Glomerular visceral epithelial cell (primary cell): ENCODE results near the gene CDO1.
"Not testable (repeated sequence)": the region's sequence is repeated elsewhere in the genome, so short reads cannot be mapped to it uniquely, and the experiment has no call there.

Source experiments
- DNase-seq: peaks from one replicate; pipeline ENCODE4 v3.0.0-alpha.2; 2016; ENCODE audit errors: extremely low spot score

The CDO1 gene

GRCh38 chr5:115829913-115830312, 13.5 kb upstream of the CDO1 start:
- DNase-seq: no peak

- no peak for DNase-seq
Measured at GRCh38 chr5:115825948-115826347, 9.5 kb upstream of the CDO1 start.

- DNase-seq: not testable (repeated sequence)
Measured at GRCh38 chr5:115824983-115825382, 8.5 kb upstream of the CDO1 start.

GRCh38 chr5:115820846-115821245, 4.4 kb upstream of the CDO1 start:
- DNase-seq: no peak

- no peak for DNase-seq
Measured at GRCh38 chr5:115818821-115819220, 2.4 kb upstream of the CDO1 start.

- no peak for DNase-seq
Measured at GRCh38 chr5:115817386-115817785, 927 bp upstream of the CDO1 start.

GRCh38 chr5:115815693-115816225, 700 bp downstream of the CDO1 start:
- no peak for DNase-seq

- no peak for DNase-seq
Measured at GRCh38 chr5:115815006-115815692, 1.3 kb downstream of the CDO1 start.

GRCh38 chr5:115813719-115814118, 2.7 kb downstream of the CDO1 start:
- DNase-seq: no peak

GRCh38 chr5:115812372-115812771, 4.1 kb downstream of the CDO1 start:
- no peak for DNase-seq

GRCh38 chr5:115811406-115811805, 5.1 kb downstream of the CDO1 start:
- DNase-seq: no peak

GRCh38 chr5:115810761-115811160, 5.7 kb downstream of the CDO1 start:
- no peak for DNase-seq

GRCh38 chr5:115809946-115810345, 6.5 kb downstream of the CDO1 start:
- DNase-seq: no peak

GRCh38 chr5:115808066-115808465, 8.4 kb downstream of the CDO1 start:
- DNase-seq: not testable (repeated sequence)

GRCh38 chr5:115807654-115808052, 8.8 kb downstream of the CDO1 start:
- no peak for DNase-seq

- no peak for DNase-seq
Measured at GRCh38 chr5:115806986-115807653, 9.3 kb downstream of the CDO1 start.

- DNase-seq: no peak
Measured at GRCh38 chr5:115801984-115802383, 14.5 kb downstream of the CDO1 start.

- DNase-seq: no peak
Measured at GRCh38 chr5:115801152-115801551, 15.3 kb downstream of the CDO1 start.

GRCh38 chr5:115800108-115800507, 16.4 kb downstream of the CDO1 start:
- no peak for DNase-seq

- DNase-seq: no peak
Measured at GRCh38 chr5:115798252-115798651, 18.2 kb downstream of the CDO1 start.

GRCh38 chr5:115796656-115797055, 19.8 kb downstream of the CDO1 start:
- DNase-seq: no peak

- no peak for DNase-seq
Measured at GRCh38 chr5:115795700-115796099, 20.8 kb downstream of the CDO1 start.

GRCh38 chr5:115788440-115788839, 28.0 kb downstream of the CDO1 start:
- no peak for DNase-seq
